Activated T-cell treated with anti-CD3 and anti-CD28 coated beads, Interleukin-2, amount 50 U/mL, for 24 hours (primary cell): ENCODE measurements around the gene PUM1.
"Not testable (repeated sequence)": the region's sequence is repeated elsewhere in the genome, so short reads cannot be mapped to it uniquely, and the experiment has no call there.

ENCODE experiments used
- DNase-seq: peaks from one replicate; pipeline ENCODE4 v3.0.0-alpha.2; 2020
- H3K27ac Mint-ChIP-seq: 2 replicates; pipeline ENCODE4 v1.8.0; 2020; ENCODE audit warnings: mild to moderate bottlenecking, mixed read lengths
- H3K27me3 Mint-ChIP-seq: 2 replicates; pipeline ENCODE4 v1.8.0; 2020; ENCODE audit warnings: mixed read lengths
- H3K36me3 Mint-ChIP-seq: 2 replicates; pipeline ENCODE4 v1.8.0; 2020; ENCODE audit warnings: low read depth, mixed read lengths
- H3K4me1 Mint-ChIP-seq: 2 replicates; pipeline ENCODE4 v1.8.0; 2020; ENCODE audit warnings: low read depth, mixed read lengths
- H3K4me3 Mint-ChIP-seq: 2 replicates; pipeline ENCODE4 v1.8.0; 2020; ENCODE audit warnings: mild to moderate bottlenecking, moderate library complexity, mixed read lengths
- H3K9me3 Mint-ChIP-seq: 2 replicates; pipeline ENCODE4 v1.8.0; 2020; ENCODE audit warnings: mixed read lengths

Gene PUM1

GRCh38 chr1:30982431-30982830 is 83.1 kb downstream of the PUM1 start:
- no peak for DNase-seq
- peaks cover 94% of the 10 kb centered on the region for H3K36me3 Mint-ChIP-seq
- peaks cover 62% of the 10 kb centered on the region for H3K4me1 Mint-ChIP-seq
- H3K9me3 Mint-ChIP-seq: no peaks in the 10 kb centered on the region
- peak overlapping the region; percentile 17 for H3K27ac Mint-ChIP-seq
- no peaks in the 10 kb centered on the region for H3K27me3 Mint-ChIP-seq
- no peak overlapping the region for H3K4me3 Mint-ChIP-seq

- Mint-ChIP-seq H3K9me3 (no peaks in the 10 kb centered on the region), H3K36me3 (peaks cover 97% of the 10 kb centered on the region), H3K4me3 (no peak overlapping the region), H3K27me3 (no peaks in the 10 kb centered on the region), H3K27ac (peak overlapping the region; percentile 24), H3K4me1 (peaks cover 64% of the 10 kb centered on the region)
- DNase-seq: no peak
Measured at GRCh38 chr1:30981172-30981571, 84.3 kb downstream of the PUM1 start.

GRCh38 chr1:30977511-30977910 is 88.0 kb downstream of the PUM1 start:
- Mint-ChIP-seq H3K36me3 (peaks cover 93% of the 10 kb centered on the region), H3K9me3 (no peaks in the 10 kb centered on the region), H3K4me3 (no peak overlapping the region), H3K27me3 (no peaks in the 10 kb centered on the region), H3K4me1 (peaks cover 44% of the 10 kb centered on the region), H3K27ac (peak overlapping the region; percentile 84)
- DNase-seq: no peak

GRCh38 chr1:30977105-30977504 is 88.4 kb downstream of the PUM1 start:
- H3K4me3 Mint-ChIP-seq: no peak overlapping the region
- no peaks in the 10 kb centered on the region for H3K27me3 Mint-ChIP-seq
- no peaks in the 10 kb centered on the region for H3K9me3 Mint-ChIP-seq
- DNase-seq: no peak
- H3K36me3 Mint-ChIP-seq: peaks cover 89% of the 10 kb centered on the region
- peak overlapping the region; percentile 84 for H3K27ac Mint-ChIP-seq
- H3K4me1 Mint-ChIP-seq: peaks cover 40% of the 10 kb centered on the region

GRCh38 chr1:30976143-30976542 is 89.4 kb downstream of the PUM1 start:
- Mint-ChIP-seq H3K4me1 (peaks cover 41% of the 10 kb centered on the region), H3K36me3 (peaks cover 90% of the 10 kb centered on the region), H3K4me3 (no peak overlapping the region), H3K27ac (peak overlapping the region; percentile 84), H3K9me3 (no peaks in the 10 kb centered on the region), H3K27me3 (no peaks in the 10 kb centered on the region)
- DNase-seq: no peak

- H3K9me3 Mint-ChIP-seq: no peaks in the 10 kb centered on the region
- H3K27ac Mint-ChIP-seq: peak overlapping the region; percentile 59
Measured at GRCh38 chr1:30975217-30975616, 90.3 kb downstream of the PUM1 start.

GRCh38 chr1:30974536-30974935 is 91.0 kb downstream of the PUM1 start:
- DNase-seq: no peak
- H3K27me3 Mint-ChIP-seq: no peaks in the 10 kb centered on the region
- no peak overlapping the region for H3K4me3 Mint-ChIP-seq
- peaks cover 92% of the 10 kb centered on the region for H3K36me3 Mint-ChIP-seq
- peaks cover 41% of the 10 kb centered on the region for H3K4me1 Mint-ChIP-seq
- H3K27ac Mint-ChIP-seq: peak overlapping the region; percentile 18
- no peaks in the 10 kb centered on the region for H3K9me3 Mint-ChIP-seq

More at GRCh38 chr1:30975217-30975616, 90.3 kb downstream of the PUM1 start:
- H3K27me3 Mint-ChIP-seq: no peaks in the 10 kb centered on the region
- peaks cover 45% of the 10 kb centered on the region for H3K4me1 Mint-ChIP-seq
- no peak overlapping the region for H3K4me3 Mint-ChIP-seq
- DNase-seq: no peak
- peaks cover 91% of the 10 kb centered on the region for H3K36me3 Mint-ChIP-seq

- H3K4me3 Mint-ChIP-seq, H3K9me3 Mint-ChIP-seq, DNase-seq, H3K27ac Mint-ChIP-seq, H3K27me3 Mint-ChIP-seq: not testable (repeated sequence)
- peaks cover 92% of the 10 kb centered on the region for H3K36me3 Mint-ChIP-seq
- H3K4me1 Mint-ChIP-seq: peaks cover 27% of the 10 kb centered on the region
Measured at GRCh38 chr1:30972349-30972748, 93.2 kb downstream of the PUM1 start.

GRCh38 chr1:30971496-30971895 is 94.0 kb downstream of the PUM1 start:
- Mint-ChIP-seq H3K27ac (no peak overlapping the region), H3K27me3 (no peaks in the 10 kb centered on the region), H3K4me1 (peaks cover 26% of the 10 kb centered on the region), H3K4me3 (no peak overlapping the region), H3K9me3 (no peaks in the 10 kb centered on the region), H3K36me3 (peaks cover 92% of the 10 kb centered on the region)
- DNase-seq: no peak

GRCh38 chr1:30969903-30970302 is 95.6 kb downstream of the PUM1 start:
- Mint-ChIP-seq H3K36me3 (peaks cover 94% of the 10 kb centered on the region), H3K4me1 (peaks cover 19% of the 10 kb centered on the region), H3K27me3 (no peaks in the 10 kb centered on the region), H3K9me3 (no peaks in the 10 kb centered on the region), H3K27ac (peak overlapping the region; percentile 50), H3K4me3 (no peak overlapping the region)
- no peak for DNase-seq

- no peak for DNase-seq
- Mint-ChIP-seq H3K27me3 (no peaks in the 10 kb centered on the region), H3K4me1 (peaks cover 18% of the 10 kb centered on the region), H3K9me3 (no peaks in the 10 kb centered on the region), H3K36me3 (peaks cover 94% of the 10 kb centered on the region), H3K27ac (peak overlapping the region; percentile 13), H3K4me3 (no peak overlapping the region)
Measured at GRCh38 chr1:30968220-30968971, 97.1 kb downstream of the PUM1 start.

- no peak for DNase-seq
- Mint-ChIP-seq H3K27me3 (no peaks in the 10 kb centered on the region), H3K4me1 (peaks cover 20% of the 10 kb centered on the region), H3K9me3 (no peaks in the 10 kb centered on the region), H3K4me3 (no peak overlapping the region), H3K36me3 (peaks cover 99% of the 10 kb centered on the region), H3K27ac (peak overlapping the region; percentile 70)
Measured at GRCh38 chr1:30966690-30967369, 98.7 kb downstream of the PUM1 start.

- H3K36me3 Mint-ChIP-seq: peaks cover 98% of the 10 kb centered on the region
- H3K27ac Mint-ChIP-seq: no peak overlapping the region
- DNase-seq: no peak
- H3K4me1 Mint-ChIP-seq: peaks cover 21% of the 10 kb centered on the region
- no peaks in the 10 kb centered on the region for H3K27me3 Mint-ChIP-seq
- H3K4me3 Mint-ChIP-seq: no peak overlapping the region
- H3K9me3 Mint-ChIP-seq: no peaks in the 10 kb centered on the region
Measured at GRCh38 chr1:30965924-30966599, 99.5 kb downstream of the PUM1 start.

GRCh38 chr1:30964706-30965105 is 100.8 kb downstream of the PUM1 start:
- no peak for DNase-seq
- Mint-ChIP-seq H3K4me1 (peaks cover 18% of the 10 kb centered on the region), H3K27me3 (no peaks in the 10 kb centered on the region), H3K36me3 (peaks cover 97% of the 10 kb centered on the region), H3K27ac (peak overlapping the region; percentile 15), H3K9me3 (no peaks in the 10 kb centered on the region), H3K4me3 (no peak overlapping the region)
